GM18520 (cell line): ENCODE data around the gene OR52E1.
"Not testable (repeated sequence)": the region's sequence is repeated elsewhere in the genome, so short reads cannot be mapped to it uniquely, and the experiment has no call there.

Source experiments
- ATAC-seq: cut with Tn5 transposase; IDR thresholded peaks from one replicate; pipeline ENCODE4 v1.9.1; 2021; ENCODE audit not compliant: unreplicated experiment

OR52E1 gene

DNA sequence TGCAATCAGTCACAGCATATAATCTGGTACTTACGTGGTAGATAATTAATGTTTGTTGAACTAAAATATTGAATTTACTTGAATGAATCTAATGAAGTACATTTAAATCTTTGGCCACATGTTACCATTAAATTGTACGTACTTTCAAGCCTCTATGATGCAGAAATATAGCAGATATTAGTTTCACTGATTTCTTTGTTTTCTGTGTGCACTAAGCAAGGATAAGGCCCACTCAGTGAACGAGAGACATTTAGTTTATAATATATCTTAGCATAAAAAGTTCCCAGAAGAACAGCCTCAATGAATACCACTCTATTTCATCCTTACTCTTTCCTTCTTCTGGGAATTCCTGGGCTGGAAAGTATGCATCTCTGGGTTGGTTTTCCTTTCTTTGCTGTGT, at the start of gene OR52E1:
Gene OR52E1, plus strand, starts transcription at position 301 of the 400 bp plus-strand sequence.
- ATAC-seq, result no peak

DNA sequence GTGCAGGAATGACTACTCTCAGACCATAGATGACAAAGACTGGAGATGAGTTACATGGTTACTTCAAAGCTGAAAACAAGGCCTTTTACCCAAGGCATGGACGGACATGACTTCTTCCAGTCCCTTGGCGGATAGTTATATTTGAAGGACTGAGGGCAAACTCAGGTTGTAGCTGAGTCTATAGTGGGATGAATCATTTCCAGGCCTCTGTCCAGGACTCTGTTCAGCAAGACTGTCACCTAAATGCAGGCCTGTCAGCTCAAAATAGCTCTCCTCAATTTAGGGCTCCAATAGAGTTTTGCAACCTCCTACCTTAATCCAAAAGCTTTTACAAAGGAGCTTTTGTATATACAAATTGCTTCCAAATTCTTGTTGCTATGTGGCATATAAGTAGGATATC, 47.4 kb upstream of the OR52E1 start:
- no peak for ATAC-seq

DNA sequence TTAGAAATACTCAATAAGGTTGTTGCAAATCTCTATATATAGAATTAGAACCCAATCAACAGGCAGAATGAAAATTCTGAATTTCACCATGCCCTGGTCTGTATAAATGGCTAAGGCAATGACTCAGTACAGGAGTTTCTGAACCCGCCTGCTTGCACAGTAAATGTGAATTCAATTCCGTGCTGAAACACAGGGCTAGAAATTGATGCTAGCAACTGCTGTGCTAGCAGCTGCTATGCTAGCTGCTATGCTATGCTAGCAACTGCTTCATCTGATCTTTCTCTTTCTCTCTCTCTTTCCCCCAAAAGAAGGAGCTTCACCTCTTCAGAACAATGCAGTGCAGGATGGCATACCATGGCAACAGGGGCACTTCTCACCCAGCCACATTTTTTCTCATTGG, 32.7 kb upstream of the OR52E1 start:
- ATAC-seq, result no peak

DNA sequence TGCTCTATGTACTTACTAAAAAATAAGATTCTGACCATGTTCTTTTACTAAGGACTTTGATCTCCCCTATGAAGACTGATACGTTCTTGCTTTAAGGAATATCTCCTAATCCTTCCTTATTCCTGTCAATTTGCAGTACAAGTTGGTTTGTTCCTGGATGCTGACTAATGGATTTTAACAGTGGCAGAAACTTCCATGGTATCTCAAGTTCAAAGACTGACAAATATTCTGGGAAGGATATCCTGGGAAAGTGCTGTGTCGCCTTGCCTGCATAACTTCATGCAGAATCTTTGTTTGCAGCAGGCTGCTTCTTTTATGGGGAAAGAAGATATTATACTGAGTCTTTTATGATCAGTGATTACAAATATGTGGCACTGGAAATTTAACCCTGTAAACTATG, 31.4 kb upstream of the OR52E1 start:
- ATAC-seq, result no peak

DNA sequence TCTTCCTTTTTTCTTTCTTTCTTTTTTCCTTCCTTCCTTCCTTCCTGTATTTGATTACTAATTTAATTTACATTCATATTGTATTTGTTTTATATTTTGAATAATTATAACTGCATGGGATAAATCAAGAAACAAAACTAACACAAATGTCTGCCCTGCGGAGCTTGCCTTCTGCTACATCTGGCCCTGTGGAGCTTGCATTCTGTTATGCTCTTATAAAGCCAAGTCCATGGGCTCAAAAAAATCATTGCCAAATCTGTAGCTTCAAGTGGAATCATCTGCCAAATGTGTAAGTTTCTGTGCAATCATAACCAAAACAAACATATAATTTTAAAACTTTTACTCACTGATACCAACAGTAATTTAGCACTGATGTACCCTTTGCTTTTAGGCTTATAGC, 31.0 kb upstream of the OR52E1 start:
- ATAC-seq, result no peak

DNA sequence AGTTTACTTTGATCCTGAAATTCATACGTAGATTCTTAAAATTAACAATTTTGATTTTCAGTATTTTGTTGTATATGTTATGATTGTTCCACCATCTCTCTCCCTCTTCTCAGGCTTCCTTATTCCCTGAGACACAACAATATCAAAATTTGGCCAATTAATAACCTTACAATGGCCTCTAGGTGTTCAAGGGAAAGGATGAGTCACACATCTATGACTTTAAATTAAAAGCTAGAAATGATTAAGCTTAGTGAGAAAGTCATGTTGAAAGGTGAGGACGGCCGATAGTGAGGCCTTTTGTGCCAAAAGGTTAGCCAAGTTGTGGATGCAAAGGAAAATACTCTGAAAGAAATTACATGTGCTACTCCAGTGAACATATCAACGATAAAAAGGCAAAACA, 28.5 kb upstream of the OR52E1 start:
- no peak for ATAC-seq

DNA sequence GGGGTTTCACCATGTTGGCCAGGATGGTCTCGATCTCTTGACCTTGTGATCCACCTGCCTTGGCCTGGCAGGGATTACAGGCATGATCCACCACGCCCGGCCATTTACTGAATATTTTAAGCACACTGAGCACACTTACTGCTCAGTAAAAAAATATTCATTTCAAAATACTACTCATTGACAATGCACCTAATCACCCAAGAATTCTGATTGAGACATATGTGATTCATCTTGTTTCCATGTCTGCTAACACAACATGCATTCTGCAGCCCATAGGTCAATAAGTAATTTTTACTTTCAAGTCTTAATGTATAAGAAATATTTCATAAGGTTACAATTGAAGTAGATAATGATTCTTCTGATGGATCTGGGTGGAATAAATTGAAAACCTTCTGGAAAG, 27.3 kb upstream of the OR52E1 start:
- no peak for ATAC-seq

DNA sequence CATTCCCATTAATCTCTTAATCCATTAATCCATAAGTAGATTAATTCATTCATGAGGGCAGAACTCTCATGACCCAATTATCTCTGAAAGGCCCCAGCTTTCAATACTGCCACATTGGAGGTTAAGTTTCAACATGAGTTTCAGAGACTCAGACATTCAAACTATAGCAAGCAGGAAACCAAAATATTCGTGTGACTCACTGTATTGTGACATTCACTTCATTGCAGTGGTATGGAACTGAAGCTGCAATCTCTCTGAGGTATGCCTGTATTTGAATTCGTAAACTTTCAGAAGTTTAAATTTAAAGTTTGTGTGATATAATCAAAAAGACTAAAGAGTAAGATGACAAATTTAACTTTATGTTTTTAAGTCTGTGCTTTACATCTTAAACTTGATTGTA, 26.0 kb upstream of the OR52E1 start:
- ATAC-seq, result no peak

DNA sequence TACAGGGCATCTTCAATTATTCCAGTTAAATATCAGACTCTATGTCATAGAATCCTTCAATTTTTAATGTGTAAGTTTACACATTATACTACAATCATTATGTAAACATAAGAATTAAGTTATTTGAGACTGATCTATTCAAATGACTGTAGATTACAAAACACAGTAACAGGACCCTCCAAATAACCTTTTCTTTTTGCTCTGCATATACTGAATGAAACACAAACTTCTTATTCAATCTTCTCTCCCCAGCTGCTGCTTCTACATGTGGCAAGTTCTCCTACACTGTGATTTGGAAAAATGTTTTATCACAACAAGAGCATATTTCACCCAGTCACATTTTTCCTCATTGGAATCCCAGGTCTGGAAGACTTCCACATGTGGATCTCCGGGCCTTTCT, 23.1 kb upstream of the OR52E1 start, which contains the start of gene OR52J3:
Gene OR52J3, plus strand, starts transcription at position 301 of the 400 bp plus-strand sequence. Its CDS starts 0 bp downstream, at position 301.
- no peak for ATAC-seq

DNA sequence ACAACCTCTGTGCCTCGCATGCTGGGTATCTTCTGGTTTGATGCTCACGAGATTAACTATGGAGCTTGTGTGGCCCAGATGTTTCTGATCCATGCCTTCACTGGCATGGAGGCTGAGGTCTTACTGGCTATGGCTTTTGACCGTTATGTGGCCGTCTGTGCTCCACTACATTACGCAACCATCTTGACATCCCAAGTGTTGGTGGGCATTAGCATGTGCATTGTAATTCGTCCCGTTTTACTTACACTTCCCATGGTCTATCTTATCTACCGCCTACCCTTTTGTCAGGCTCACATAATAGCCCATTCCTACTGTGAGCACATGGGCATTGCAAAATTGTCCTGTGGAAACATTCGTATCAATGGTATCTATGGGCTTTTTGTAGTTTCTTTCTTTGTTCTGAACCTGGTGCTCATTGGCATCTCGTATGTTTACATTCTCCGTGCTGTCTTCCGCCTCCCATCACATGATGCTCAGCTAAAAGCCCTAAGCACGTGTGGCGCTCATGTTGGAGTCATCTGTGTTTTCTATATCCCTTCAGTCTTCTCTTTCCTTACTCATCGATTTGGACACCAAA, 22.5 kb upstream of the OR52E1 start:
- ATAC-seq, result no peak

DNA sequence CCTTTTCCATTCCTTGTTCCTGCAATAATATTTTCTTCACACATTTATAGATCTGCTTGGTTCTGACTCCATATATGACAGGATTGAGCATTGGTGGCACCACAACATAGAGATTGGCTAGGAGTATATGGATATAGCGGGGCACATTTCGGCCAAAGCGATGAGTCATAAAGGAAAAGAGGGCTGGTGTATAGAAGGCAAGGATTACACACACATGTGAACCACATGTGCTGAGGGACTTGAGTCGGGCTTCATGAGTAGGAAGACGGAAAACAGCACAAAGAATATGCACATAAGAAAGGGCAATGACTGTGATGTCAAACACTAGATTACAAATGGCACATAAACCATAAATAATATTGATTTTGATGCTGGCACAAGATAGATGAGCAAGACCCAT, 10.7 kb upstream of the OR52E1 start:
- not testable (repeated sequence) for ATAC-seq

DNA sequence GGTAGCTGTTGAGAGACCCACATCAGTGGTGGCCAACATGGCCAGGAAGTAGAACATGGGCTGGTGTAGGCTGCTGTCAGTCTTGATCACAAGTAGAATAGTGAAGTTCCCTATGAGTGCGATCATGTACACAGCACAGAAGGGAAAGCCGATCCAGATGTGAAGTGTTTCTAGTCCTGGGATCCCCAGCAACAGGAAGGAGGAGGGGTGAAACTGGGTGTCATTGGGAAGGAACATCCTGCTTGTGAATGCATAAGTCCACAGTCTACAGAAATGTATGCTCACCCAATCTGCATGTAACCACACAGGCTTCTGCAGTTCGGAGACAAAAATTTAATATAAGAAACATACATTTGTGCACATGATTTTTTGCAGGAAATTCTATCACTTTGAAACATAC, 10.0 kb upstream of the OR52E1 start, which contains the start of gene OR52E2:
Gene OR52E2, minus strand, starts transcription at position 237 of the 400 bp plus-strand sequence. Its CDS starts 0 bp downstream, at position 237.
- no peak for ATAC-seq

DNA sequence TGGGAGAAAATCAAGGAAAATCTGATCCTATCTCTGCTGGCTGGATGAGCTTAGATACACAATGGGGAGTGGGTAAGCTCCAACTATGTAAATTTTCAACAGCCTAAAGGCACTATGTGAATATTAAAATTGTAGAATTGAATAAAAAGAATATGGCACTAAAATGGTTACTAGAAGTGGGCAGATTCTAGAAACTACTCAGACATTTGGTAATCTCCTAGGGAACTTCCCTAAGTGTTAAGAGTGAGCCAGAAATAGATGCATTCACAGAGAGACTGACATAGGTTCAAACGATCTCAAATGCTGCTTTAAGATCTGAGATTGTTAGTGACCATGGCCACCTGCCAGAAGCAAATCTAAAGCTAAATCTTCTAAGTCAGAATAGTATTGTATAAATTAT, 4.3 kb upstream of the OR52E1 start:
- ATAC-seq, result no peak

DNA sequence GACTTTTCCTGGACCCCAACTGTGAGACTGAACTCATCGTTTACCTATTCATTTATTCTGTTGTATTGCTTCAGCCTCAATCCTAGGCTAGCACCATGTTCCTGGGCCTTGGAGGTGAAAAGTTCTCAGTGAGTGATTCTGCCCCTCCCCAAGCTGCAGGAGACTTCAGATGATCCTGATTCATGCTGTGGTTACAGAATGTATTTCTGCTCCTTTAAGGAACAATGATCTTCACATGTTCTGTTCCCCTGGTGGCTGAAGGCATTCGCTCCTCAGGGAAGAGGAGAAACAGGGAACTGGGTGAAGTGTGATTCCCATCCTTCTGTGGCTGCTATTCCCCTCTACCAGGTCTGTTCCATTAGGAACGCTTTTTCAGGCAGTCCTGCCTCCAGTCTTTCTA, 2.4 kb downstream of the OR52E1 start:
- ATAC-seq, result no peak

DNA sequence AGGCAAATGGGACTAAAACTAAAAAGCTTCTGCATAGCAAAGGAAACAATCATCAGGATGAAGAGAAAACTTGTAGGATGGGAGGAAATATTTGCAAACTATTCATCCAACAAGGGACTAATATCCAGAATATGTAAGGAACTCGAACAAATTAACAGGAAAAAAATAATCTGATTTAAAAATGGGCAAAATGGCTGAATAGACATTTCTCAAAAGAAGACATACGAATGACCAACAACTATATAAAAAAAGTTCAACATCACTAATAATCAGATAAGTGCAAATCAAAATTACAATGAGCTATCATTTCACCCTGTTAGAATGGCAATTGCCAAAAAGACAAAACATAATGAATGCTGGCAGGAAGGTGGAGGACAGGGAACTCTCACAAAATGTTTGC, 12.0 kb downstream of the OR52E1 start:
- ATAC-seq, result no peak

DNA sequence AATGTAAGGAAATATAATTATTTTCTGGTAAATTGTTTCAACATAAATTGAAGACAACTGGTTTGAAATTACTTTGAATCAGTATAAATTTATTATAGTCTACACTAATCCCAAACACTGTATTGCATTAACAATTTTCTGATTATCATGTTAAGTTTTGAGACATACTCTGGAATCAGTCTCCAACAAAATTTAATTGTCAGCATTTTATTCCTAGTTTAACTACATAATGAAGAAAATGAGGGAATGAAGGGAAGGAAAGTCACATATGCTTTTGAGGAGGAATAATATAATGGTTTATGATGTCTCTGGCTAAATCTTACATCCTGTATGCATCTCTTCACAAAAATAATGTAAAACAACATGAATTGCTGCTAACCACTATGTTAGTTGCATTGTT, 14.2 kb downstream of the OR52E1 start:
- no peak for ATAC-seq

DNA sequence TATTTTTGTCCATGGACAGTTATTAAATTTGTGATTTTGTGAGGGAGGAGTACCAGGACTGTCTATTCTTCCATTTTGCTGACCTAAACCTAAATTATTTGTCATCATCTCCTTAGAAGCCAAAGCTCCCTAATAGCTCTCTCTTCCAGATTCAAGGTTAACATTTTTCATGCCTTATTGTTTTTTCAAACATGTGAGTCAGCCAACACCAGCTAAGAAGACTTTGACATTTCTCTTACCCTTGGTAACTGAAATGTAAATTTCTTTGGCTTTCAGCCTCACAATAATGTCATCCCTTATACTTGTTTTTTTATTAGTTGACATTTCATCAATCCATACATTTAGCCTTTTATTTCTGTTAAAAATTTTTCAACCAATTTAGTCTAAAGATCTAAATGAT, 19.2 kb downstream of the OR52E1 start:
- no peak for ATAC-seq

DNA sequence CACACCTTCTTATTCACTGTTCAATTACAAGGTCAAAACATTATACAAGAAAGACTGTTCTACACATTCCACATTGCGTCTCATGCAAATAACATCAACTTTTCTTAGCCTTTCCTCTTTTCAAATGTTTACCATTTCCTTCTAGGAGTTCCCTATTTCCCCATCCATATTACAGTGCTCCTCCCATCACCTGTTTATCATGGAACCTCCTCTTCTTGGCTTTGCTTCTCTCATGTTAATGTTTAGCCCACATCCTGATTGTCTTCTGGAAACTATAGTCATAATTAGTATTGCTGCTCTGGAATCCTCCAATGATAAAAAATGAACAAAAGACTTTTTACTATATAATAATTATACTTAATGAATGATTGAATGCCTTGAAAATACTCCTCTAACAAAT, 21.3 kb downstream of the OR52E1 start:
- no peak for ATAC-seq

DNA sequence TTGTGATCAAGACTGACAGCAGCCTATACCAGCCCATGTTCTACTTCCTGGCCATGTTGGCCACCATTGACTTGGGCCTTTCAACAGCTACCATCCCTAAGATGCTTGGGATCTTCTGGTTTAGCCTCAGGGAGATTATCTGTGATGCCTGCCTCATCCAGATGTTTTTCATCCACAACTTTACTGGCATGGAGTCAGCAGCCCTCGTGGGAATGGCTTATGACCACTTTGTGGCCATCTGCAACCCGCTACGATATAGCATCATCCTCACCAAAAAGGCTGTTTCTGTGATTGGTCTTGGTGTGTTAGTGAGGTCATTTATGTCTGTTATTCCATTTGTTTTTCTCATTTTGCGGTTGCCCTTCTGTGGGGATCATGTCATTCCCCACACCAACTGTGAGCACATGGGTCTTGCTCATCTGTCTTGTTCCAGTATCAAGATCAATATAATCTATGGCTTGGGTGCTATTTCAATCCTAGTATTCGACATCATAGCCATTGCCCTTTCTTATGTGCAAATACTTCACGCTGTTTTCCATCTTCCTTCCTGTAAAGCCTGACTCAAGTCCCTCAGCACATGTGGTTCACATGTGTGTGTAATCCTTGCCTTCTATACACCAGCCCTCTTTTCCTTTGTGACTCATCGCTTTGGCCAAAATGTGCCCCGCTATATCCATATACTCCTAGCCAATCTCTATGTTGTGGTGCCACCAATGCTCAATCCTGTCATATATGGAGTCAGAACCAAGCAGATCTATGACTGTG, 23.6 kb downstream of the OR52E1 start:
- ATAC-seq, result no peak

DNA sequence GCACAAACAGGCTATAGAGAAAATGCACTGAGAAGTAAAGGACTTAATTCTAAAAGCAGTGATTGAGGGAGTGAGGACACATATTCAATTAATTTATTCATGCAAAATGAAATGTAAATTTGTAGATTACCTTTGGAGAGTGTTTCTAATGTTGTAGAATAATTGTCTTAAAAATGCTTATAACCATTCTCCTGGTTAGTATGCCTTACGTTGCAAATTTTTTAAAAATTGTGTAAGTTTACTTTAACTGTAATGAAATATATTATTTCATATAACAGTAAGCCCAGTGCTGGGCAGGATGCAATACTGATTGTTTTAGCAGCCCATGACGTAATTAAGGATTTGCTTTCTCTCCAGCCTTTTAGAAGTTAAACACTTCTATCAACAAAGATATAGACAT, 26.6 kb downstream of the OR52E1 start:
- no peak for ATAC-seq

DNA sequence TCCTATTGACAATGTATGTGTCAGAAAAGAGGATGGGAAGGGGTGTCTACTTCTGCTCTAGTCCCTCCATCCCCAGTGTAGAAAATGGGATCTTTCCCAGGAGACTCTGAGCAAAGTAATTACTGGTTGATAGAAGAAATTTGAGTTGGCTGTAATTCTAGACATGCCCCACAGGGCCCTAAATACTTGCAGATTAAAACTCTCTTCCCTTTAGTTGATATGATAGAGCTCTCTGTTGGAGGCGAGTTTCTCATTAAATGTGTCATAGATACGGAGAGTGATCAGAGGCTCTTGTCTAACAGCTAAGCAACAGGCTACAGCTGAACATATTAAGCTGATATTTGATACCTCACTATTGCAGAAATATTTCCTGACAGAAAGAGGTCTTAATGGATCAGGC, 32.9 kb downstream of the OR52E1 start:
- no peak for ATAC-seq

DNA sequence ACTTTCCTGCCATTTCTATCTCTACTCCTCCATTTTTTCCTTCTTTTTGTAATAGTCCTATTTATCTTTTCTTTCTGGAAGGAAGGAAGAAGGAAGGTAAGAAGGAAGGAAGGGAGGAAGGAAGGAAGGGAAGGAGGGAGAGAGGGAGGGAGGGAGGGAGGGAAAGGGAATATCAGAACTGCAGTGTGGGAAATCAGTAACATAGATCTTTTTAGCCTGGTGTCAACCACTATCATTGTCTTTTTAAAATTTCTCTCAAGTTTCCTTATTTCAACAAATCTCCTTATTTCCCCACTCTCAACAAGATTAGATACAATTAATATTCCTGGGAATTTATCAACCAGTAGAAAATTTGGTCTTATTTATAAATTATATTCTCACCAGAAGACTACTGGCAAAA, 33.7 kb downstream of the OR52E1 start:
- no peak for ATAC-seq

DNA sequence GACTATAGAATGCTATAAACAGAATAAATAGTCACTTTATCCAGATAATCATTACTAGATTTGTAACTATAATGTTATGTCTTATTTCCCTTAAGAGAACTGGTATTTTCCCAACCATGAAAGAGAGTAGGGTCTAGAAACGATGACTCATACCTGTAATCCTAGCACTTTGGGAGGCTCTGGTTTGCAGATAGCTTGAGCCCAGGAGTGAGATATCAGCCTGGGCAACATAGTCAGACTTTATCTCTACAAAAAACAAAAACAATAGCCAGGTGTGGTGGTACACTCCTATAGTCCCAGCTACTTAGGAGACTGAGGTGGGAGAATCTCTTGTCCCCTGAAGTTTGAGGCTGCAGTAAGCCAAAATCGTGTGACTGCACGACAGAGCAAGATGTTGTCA, 37.9 kb downstream of the OR52E1 start:
- no peak for ATAC-seq
